UCSD-AML1 (cell line): ENCODE measurements around the gene SOX13.
"Not testable (repeated sequence)": the region's sequence is repeated elsewhere in the genome, so short reads cannot be mapped to it uniquely, and the experiment has no call there.

Experiments used
- DNase-seq: peaks from one replicate; lab custom pipeline; 2025; ENCODE audit not compliant: unreplicated experiment; lab: John Stamatoyannopoulos, UW

Gene SOX13

DNA sequence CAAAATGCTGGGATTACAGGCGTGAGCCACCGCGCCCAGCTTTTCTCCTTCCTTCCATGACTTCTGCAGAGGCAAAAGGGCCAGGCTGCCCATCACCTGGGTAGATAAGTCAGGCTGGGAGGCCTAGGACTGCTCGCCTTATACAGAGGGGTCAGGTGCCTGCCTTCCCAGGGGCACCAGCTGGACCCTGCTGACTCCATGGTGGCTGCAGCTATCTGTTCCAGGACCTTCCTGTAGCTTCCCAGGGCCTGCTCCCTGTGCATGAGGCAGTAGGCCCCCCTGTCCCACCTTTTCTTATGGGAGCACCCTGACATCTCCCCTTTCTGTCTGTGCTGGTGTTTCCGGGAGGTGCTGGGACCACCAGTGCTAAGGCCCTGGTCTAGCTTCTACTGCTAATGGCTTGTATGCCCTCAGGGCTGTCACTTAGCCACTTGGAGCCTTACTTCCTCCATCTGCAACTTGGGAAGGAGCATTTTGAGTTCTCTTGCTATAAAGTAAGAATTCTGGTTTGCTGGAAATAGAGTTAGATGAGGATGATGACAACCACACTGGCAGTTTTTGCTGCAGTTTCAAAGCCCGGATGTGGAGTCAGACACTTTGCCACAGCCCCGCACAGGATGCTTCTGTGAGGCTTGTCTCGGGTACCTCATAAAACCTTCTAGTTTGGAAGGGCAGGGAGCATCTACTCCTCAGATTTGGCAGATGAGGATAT is 14.4 kb downstream of the SOX13 start:
- DNase-seq, result no peak

DNA sequence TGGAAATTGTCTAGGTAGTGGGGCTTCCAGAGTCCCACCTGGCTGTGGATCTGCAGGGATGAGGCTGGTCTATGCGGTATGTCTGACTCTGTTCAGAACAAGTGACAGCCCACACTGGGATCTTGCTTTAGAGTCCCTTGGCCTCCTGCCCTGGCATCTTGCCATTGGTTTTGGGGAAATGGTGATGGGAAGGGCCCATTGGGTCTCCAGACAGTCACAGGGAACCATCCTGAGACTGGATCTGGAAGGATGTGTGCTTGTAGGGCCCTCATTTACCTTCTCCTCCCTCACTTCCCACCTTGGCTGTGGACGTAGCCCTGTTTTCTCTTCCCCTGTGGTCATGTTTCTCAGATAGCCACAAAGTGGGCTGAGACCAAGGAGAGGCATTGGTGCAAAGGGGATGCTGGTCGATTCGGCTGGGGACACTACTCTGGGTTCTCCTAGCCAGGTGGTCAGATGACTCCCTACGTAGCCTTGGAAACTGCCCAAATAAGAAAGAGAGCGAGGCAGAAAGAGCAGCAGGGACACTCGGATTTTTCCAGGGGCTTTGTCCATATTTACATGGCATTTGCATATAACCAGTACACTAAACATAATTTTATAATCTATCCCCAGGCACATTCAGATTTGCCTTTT is 15.1 kb downstream of the SOX13 start:
- DNase-seq, result no peak

DNA sequence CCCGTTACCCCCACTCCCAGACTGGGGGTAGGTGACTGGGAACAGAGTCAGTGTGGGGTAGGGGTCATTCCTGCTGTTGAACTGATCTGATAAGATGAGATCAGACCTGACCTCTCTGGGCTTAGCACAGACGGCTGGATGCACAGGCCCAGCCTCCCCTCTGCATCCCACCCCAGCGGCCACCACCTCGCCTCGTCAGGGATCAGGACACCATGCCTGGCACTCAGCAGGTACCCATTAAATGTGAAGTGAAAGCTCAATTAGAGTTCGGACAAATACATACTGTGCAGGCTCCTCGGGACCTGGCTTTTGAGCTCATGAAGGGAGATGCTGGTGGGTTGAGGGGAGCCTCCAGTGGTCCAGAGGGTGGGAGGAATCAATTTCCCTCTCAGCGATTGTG is 15.7 kb downstream of the SOX13 start:
- no peak for DNase-seq

DNA sequence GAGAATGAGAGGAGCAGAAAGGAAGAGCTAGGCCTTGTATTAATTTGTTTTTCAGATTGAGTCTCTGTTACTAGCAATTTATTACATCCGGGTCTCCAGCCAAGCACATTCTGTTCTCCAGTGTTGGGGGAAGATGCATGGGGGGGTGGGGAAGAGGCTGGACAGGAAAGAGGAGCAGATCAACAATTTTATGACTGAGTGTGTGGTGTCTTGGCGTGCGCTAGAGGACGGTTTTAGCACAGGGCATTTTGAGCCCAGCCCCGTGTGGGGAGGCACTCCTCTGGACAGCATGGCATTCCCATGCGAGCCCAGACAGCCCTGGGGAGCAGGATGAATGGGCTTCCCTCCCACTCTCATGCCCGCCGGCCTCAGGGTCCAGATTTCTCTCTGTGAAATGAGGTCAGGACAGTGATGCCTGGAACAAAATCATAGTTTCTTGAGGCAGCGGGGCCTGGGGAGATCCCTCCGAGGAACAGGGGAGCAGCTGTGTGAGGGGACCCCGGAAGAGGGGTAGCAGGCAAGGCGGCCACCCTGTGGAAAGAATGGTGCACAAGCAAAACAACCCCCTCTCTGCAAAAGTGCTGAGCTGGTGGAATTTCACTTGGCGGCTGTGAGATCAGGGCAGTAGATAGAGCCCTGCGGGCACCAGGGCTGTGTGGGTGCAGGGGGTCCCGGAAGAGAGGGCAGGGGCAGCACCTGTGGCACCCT is 16.3 kb downstream of the SOX13 start:
- DNase-seq, result no peak

DNA sequence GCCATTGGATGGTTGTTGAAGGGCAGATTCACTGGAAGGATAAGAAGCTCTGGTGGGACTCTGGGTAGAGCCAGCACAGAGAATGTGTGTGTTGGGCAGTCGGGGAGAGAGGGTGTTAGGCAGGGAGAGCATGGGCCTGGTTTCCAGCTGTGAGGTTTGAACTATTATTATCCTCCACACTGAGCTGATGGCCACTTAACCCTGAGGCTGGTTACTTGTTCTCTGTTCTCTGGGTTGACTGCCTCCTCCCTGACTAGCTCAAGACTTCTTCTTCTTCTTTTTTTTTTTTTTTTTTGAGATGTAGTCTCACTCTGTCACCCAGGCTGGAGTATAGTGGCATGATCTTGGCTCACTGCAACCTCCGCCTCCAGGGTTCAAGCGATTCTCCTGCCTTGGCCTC is 17.2 kb downstream of the SOX13 start:
- DNase-seq, result not testable (repeated sequence)

DNA sequence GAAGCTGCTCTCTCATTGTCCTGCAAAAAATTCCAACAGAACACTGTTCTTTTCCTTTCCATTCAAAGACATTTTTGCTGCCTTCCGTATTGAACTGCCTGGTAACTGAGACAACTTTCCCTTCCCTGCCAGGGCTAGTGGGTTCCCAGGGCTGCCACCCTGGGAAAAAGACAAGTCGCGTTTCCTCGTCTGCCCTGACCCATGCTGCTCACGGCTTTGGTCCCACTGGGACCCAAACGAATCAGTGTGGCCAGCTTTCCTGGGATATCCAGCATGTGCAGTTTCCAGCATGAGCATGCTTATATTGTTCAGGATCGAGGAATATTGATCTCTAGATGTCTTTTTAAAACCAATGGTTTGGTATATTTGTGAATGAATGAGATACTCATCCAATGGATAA is 18.2 kb downstream of the SOX13 start:
- DNase-seq, result no peak

DNA sequence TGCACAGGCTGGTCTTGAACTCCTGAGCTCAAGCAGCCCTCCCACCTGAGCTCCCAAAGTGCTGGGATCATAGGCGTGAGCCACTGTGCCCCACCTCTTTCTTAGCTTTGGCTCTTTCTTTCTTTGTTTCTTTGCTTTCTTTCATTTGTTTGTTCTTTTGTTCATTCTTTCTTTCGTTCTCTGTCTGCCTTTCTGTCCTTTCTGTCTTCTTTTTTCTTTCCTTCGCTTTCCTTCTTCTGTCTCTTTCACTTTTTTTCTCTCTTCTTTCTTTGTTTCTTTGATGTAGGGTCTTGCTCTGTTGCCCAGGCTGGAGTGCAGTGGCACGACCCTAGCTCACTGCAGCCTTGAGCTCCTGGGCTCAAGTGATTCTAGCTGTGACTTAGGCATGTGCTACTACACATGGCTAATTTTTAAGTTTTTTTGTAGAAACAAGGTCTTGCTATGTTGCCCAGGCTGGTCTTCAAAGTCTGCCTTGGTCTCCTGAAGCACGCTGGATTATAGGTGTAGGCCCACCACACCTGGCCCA is 18.9 kb downstream of the SOX13 start:
- no peak for DNase-seq

DNA sequence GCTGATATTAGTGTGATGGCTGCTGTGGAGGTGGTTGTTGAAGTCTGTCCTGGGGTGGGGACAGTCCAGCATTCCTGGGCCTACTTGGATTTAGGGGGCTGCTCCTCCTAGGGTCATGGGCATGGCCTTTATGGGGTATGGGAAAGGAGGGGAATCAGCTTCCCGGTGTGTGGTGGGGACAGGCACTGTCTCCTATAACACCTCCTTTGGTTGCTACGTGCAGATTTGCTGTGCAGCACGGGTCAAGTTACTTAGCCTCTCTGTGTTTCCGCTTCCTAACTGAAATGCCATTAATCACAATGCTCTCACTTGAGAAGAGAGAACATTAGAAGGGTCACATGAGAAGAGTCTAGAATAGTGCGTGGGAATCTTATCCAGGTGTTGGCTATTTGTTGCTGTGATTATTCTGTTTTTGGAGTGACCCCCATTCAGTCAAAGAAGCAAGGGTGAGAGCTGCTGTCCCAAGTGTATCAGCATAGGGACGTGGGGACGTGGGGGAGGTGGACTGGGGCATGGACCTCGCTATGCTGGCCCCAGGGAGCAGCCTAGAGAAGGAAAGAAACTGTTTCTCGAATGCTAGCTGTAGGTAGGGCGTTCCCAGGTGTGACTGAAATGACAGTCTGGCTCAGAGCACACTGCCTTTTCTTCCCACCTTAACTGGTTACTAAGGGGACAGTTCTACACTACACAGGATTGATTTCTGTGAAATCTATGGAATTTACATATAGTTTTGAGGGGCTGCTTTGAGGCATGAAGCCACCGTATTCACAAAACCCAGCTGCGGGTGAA is 19.9 kb downstream of the SOX13 start:
- DNase-seq, result no peak

DNA sequence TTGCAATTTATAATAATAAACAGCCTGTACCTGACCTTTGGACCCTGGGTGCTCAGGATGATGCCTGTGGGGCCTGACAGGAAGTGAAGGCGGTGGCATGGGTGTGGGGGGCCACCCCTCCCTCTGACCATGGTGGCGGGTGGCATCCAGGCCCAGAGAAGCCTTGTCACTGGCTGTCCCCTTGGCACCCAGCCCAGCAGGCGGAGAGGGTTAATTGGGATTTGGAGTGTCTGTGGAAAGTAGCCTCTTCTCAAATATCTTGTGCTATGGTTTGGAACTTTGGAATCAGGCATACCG is 20.5 kb downstream of the SOX13 start:
- no peak for DNase-seq

DNA sequence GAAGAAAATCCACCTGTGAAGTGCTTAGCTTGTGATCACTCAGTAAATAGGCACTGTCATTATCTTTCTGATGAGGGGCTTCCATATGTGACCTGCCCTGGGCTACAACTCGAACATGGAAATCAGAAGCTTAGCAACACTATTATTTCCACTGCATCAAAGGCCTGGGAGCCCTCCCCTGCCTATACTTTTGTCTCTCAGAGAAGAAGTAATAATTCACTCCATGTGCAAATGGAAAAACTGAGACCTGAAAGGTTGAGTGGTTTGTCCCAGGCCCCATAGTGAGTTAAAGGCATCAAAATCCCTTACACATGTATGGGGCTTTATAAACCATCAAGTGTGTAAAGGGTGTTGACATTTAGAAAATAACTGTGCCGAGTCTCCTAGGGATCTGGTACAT is 20.9 kb downstream of the SOX13 start:
- no peak for DNase-seq

DNA sequence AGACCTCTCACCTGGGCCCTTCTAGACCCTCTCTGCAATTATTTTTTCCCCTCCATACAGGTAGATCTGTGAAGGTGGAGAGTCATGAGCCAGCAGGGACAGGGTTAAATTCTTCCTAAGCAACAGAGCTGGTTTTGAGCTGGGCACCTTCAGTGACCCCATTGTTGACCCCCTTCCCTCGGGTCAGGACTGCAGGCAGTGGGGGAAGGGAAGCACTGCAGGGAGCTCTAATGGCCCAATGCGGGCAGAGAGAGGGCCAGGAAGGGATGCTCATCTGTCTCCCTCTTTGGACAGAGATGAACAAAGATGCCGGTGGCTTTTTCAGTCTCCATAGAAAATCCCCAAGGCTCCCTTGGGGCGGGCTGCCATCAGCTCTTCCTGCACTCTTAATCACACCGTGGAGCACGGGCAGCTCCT is 21.4 kb downstream of the SOX13 start:
- DNase-seq, result no peak

DNA sequence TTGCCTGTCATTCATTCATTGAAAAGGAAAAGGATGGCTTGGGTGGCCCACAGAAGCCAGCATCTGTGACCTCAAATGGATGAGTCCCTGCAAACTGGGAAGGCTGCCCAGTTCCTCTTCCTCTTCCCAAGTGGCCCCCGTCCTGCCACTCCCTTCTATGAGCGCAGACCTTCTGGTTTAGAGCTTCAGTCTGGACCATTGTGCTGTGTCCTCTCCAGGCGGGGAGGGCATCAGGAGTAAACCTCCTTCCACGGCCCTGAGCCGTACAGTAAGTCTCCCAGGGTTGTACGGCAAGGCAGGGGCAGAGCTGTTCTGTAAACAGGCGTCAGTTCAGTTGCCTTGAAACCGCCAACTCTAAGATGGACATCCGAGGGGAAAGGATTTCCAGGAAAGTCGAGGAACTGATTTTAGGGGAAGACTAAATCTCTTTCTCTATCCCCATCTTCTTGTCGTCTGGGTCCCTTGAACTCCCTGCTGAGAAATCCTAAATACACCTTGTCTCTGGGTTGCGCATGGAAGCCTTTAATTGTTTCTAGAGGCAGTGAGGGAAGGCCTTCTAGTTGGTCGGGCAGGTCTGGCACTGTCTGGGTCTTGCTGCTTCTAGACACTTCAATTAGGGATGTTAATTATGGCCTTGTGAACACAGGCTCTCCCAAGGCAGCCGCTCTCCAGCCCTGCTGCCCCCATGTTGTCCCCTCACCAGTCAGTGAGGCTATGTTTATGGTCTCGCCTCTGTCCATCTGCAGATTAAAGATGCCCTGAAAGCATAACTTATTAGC is 22.1 kb downstream of the SOX13 start:
- no peak for DNase-seq

DNA sequence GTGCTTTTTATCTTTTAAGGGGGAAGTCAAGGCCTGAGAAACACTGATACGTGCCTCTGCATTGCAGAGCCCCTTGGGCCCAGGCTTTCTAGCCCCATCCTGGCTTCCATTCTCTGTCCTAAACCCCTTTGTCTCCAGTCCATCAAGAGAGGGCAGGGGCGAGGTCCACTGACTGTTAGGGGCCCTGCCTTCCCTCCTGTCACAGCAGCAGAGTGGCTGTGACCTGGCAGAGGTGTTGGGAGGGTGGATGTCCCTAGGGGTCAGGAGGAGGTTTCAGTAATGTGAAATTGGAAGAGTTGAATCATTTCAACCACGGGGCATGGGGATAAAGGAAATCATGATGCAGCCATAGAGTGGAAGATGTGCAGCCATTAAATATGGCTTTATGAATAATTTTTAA is 24.0 kb downstream of the SOX13 start:
- no peak for DNase-seq

DNA sequence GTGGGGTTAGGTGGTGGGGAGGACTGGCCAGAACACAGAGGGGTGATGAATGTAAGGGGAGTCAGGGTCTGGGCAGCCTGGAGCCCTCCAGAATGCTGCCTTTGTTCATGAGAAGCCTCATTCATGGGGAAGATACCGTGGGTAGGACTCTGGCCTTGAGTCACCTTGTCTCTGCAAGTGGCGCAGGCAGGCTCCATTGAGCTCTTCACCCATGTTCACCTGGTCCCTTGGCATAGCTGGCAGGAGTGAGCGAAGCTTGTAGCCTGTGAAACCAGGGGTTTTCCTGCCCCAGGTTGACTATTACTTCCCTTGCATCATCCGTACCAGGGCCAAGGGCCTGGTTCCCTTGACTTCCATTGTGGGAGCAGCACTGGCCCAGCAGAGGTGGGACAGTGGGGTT is 25.8 kb downstream of the SOX13 start:
- DNase-seq, result no peak

DNA sequence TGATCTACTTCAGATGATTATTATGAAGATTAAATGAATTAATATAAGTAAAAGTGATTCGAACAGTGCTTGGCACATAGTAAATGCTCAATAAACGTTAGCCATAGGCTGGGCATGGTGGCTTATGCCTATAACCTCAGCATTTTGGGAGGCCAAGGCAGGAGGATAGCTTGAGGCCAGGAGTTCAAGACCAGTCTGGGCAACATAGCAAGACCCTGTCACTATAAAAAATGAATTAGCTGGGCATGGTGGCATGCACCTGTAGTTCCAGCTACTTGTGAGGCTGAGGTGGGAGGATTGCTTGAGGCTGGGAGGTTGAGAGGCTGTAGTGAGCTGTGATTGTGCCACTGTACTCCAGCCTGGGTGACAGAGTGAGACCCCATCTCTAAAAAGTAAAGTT is 26.8 kb downstream of the SOX13 start:
- not testable (repeated sequence) for DNase-seq

DNA sequence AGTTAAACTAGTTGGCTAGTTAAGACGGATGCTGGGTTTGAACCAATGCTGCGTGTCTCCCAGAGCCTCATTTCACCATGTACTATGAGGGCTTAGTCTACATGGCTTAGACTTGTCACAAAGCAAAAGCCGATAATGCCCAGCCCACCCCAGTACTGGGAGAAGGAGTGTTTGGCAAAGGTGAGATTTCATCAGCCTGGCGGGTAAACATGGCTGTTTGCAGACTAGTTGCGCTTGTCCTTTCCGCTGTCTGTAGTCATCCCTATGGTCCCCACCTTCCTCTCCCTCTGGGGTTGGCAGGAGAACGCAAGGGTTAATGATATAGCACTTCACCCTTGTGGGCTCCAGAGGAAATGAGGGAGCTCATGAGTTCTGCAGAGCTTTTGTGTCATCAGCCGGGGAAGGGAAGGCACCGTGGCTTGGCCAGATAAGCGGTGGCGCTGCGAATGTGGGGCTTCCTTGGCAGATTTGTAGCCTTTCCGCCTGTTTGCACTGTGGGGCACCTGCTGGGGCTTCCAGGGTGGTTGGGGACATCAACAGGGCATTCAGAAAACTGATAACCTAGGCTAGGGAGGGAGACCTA is 29.2 kb downstream of the SOX13 start:
- peak; percentile 47 for DNase-seq

DNA sequence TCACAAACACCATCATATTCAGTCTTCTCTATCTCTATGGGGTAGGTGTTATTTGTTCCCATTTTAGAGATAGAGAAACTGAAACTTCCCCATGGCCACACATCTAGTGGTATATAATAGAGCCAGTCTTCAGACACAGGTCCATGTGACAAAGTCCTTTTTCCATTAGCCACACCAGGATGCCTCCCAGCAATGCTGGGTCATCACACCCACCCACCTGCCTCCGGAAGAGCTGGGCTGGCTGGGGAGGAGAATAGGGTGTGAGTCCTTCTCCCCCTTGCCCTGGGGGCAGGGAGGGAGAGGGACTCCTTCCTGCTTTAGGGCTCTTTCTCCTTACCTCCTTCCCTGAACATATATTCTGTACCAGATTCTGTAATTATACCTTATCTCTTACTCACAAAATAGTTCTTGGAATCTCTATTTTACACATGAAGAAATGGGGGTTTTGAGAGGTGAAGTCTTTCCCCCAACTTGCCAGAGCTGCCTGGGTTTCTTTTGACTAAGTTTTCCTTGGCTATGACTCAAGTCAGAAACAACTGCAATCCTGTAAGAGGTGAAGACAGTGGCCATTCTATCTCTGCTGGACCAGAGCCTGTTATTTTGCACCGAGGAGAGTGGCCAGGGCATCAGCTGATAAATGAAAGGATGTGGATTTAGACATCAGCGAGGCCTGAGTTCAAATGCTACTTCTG is 30.0 kb downstream of the SOX13 start:
- no peak for DNase-seq

DNA sequence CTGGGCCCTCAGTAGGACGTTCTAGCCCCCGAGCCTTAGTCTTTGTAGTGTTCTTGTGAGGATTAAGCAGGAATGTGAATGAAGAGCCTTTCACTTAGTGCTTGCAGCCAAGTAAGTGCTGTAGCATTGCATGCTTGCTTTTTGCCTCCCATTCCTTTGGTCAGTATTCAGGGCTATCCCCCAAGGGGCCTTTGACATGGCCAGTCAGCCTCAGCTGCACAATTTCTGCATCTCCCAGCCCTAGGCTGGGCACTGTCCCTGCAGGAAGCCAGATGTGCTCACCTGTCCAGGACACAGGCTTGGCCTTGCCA is 30.5 kb downstream of the SOX13 start:
- no peak for DNase-seq

DNA sequence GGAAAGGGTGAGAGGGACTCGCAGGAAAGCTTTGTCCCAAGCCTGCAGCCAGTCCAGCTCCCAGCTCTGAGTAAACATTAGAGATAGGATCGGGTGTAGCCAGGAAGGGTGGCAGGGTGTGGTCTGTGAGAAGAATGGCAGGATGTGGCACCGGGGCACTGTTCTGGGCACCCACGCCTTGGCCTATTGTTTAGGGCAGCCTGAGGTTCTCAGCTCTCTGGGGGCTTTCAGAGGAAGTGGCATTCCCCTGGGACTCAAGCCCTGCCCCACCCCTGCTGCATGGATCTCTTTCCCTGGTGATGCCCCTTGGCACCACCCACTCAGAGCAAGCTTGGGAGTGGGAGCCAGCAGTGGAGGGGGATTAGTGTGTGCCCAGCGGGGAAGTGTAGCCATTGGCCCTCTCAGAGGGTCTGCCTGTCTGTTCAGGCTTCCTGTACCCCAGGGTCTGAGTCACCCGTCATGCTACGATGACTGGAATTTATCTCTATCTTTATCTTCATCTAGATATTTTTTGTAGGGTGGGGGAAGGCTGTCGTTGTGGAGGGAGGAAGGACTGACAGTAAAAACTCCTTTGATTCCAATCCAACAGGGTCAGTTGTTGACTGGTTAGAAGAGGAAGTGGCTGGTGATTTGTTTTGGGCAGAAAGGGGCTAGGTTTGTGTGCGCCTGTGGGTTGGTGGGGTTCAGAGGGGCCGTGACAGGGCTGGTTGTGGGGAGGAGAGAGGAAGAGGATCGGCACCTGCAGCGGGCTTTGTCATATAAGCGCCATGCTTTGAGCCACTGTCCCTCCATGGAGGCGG is 31.6 kb downstream of the SOX13 start:
- DNase-seq, result no peak
